Measurements from ENCODE around the gene FITM1.

The FITM1 gene

DNA sequence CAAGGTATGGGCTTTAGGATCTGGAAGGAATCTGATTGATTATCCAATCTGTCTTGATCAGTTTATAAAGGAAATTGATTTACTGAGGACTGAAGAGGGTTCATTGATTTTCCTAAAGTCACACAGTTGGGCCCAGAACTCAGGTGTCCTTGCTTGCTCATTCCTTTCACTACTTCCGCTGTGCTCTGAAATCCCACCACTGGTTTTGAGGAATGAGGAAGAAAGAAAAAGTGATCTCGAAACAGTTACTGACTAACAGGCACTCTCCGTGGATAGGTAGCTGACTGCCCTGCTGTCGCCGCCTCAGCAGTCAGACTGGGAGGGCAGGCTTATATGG is at the start of gene FITM1:
Gene FITM1, plus strand, starts transcription at position 280 of the 337 bp plus-strand sequence. CDS start 905 bp downstream, outside the sequence.
- DNase-seq (ENCODE audit: low read depth in 2 of 2), result no peak

DNA sequence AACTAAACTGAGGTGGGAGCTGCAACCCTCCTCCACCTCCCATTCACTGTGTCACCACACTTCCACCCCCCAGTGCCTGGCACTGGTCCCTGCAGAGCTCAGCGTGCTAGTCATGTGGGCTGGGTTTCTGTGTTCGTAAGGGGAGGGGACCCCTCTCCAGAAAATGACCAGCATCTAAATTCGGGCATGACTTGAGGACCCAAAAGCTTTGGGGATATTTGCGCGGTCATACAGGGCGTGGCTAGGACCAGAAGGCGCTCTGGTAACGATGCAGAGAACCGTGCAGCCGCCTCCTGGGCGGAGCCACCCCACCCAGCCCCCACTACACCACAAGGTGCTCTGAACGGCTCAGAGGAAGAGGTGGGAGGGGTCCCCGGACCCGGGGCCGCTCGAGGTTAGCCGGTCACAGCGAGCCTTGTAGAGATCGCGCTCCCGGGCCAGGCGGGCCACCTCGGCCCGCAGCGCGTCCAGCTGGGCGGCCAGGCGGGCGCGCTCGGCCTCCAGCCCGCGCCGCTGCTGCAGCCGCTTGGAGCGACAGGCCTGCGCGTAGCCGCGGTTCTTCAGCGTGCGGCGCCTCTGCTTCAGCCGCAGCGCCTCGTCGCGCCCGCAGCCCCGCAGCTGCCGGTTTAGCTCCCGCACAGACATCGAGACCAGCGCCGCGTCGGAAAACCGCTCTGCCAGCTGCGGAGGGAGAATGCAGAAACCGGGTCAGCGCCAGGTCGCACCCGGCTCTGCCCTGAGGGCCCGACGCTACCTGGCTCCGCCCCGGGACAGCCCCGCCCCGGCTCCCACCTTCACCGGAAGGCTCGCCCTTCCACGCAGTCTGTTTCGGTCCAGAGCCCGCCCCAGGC is 49.3 kb upstream of the FITM1 start:
- DNase-seq (ENCODE audit: low read depth in 2 of 2), result no peak

DNA sequence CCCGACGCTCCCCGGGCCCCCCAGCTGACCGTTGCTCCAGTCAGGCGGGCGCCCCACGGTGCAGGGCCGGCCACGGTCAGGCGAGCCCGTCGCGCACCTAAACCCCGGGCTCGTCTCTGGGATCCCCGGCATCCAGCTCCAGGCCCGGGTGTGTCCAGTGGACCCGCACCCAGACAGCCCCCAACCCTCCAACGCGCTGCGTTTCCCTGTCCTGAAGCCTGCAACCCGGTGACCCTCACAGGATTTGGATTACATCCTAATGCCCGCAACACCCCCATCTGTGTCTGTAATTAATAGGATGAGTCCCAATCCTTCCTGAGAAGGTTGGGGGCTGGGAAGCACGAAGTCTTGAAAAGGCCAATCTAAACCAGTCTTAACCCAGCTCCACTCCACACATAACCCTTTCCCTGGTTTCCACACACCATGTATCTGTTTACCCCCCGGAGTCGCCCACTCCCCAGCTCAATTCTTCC is 48.7 kb upstream of the FITM1 start:
- DNase-seq (ENCODE audit: low read depth in 2 of 2), result no peak

DNA sequence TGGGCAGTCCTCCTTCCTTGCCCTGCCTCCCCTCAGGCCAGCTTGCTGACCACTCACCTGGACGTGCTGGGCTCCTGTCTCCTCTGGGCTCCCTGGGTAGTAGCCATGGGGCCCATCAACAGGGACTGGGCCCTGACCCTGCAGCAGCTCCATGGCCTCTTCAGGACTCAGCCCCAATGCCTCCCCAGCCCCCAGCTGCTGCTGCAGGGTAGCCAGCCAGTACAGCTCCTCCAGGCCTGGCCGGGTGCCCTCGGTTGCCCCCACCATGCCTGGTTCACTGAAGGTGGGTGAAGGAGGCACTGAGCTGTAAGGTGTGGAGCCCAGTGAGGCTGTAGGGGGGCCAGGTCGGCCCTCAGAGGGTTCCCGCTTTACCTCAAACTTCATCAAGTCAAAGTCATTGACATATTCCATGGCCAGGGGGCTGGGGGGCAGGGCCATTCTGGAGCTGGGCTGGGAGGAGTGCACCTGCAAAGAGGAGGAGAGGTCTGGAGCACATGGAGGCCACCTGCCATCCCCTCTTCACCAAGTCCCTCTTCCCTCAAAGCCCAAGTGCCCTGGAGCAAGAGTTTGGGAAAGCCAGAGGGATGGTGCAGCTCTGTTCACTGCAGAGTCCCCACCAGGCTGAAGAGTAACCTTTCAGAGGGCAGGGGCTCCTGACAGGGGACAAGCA is 47.9 kb upstream of the FITM1 start:
- DNase-seq (ENCODE audit: low read depth in 2 of 2), result no peak

DNA sequence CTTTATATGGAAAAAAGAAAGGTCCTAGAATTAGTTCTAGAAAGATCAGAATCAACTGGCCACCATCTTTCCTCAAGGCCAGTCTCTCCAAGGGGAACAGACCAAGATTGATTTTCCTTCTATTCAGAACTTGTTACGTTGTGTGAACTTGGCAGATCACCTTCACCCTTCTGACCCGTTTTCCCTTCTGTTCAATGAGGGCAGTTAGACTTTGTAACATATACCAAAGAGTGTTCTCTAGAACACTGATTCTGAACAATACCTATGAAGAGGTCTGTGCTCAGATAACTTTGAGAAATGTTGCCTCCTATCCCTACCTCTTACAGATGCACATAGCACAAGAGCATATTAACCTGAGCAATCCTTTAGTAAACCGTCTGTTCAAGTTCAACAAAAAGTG is 47.0 kb upstream of the FITM1 start:
- no peak for DNase-seq (ENCODE audit: low read depth in 2 of 2)

DNA sequence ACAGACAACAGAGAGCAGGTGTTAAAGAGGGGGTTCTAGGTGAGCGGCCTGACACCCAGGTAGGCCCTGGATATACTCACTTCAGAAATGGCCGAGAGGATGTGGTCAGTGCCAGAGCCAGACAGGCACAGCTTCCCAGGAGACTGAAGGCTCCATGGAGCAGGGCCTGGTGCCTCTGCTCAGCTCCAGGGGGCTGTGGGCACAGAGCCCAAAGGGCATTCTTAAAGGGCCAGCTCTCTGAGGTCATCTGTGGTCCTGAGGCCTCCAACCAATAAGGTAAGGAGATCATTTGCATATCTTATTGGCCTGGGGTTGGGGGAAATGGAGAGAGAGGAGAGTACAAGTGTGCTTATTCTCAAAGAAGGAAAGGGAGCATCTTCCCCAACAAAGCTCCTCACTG is 46.0 kb upstream of the FITM1 start:
- DNase-seq (ENCODE audit: low read depth in 2 of 2), result no peak

- no peak for DNase-seq (ENCODE audit: low read depth in 2 of 2)
Observed at GRCh38 chr14:24085215-24085614, 45.2 kb upstream of the FITM1 start.

DNA sequence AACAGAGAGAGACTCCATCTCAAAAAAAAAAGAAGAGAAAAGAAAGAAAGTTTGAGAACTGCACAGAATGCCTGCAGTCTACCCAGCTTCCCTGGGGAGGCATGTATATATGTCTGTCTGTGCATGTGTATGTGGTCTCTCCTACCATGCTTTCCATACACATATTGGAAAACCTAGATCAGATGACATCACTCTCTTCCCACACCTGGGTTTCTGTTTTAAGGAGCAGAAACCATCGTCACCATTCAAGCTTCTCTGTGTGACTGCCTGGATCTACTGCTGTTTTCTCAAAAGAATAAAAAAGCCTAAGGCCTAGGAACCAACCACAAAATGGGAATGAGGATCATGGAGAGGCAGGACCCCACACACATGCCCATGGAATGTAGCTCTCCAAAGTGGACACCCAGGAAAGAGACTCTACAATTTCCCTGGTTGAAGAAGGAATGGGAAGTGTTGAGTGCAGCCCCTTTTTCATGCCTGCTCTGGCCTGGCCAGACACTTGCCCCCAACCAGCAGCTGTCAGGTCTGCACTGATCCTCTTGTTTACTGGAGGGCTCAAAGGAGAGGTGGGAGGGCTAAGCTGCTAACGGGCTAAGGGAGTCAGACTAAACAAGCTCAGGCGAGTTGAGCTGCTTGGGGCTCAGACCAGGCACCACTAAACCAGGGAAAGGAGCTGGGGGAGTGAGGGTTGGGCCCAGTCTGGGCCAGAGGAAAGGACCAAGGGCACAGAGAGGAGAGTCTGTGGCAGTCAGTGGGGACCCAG is 44.1 kb upstream of the FITM1 start:
- no peak for DNase-seq (ENCODE audit: low read depth in 2 of 2)

GRCh38 chr14:24087004-24087403 is 43.5 kb upstream of the FITM1 start:
- no peak for DNase-seq (ENCODE audit: low read depth in 2 of 2)

DNA sequence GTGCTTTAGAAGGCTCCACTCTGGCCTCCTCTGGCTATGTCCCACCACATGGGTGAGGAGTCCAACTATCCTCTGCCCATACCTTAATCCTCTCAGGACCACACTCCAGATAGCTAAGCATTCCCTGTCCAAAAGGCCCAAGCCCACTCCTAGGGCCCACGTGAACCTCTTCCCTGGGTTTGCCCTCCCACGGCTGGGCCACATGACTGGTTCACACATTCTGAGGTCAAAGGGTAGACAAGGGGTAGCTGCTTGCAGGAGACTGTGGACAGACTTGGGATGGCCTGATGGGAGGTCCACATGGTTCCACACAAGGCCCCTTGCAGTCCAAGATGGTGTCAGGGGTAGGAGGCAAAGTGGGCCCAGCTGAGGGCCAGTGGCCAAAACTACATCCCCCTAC is 42.4 kb upstream of the FITM1 start:
- no peak for DNase-seq (ENCODE audit: low read depth in 2 of 2)

GRCh38 chr14:24089890-24090289 is 40.6 kb upstream of the FITM1 start:
- no peak for DNase-seq (ENCODE audit: low read depth in 2 of 2)

GRCh38 chr14:24092110-24092504 is 38.4 kb upstream of the FITM1 start:
- DNase-seq (ENCODE audit: low read depth in 2 of 2), result no peak

GRCh38 chr14:24092505-24093206 is 37.8 kb upstream of the FITM1 start:
- no peak for DNase-seq (ENCODE audit: low read depth in 2 of 2)

DNA sequence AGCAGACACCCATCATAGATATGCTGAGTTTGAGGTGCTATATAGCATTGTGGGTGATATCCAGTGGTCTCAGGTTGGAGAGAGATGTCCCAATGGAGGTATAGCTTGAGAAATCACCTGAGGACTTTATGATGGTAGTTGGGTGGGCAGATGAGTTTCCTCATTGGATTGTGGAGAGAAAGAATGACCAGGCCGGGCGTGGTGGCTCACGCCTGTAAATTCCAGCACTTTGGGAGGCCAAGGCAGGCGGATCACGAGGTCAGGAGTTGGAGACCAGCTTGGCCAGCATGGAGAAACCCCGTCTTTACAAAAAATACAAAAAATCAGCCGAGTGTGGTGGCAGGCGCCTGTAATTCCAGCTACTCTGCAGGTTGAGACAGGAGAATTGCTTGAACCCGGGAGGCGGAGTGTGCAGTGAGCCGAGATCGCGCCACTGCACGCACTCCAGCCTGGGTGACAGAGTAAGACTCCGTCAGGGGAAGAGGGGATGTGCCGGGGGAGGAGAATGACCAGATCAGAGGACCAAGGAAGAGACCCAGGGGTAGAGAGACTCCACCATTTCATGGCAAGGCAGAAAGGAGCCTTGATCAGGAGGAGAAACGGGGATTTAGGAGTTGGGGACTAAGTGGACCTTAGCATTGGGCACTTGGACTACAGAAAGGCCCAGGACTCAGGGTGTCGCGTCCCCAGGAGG is 37.1 kb upstream of the FITM1 start:
- DNase-seq (ENCODE audit: low read depth in 2 of 2), result no peak

- DNase-seq (ENCODE audit: low read depth in 2 of 2), result peak; percentile 94
Observed at GRCh38 chr14:24093901-24094840, 36.3 kb upstream of the FITM1 start, which contains the start of gene PCK2. Gene PCK2 (plus strand): TSS chr14:24094311. CDS start chr14:24094406, 95 bp downstream.

GRCh38 chr14:24094841-24095270 is 35.6 kb upstream of the FITM1 start:
- DNase-seq (ENCODE audit: low read depth in 2 of 2), result no peak

GRCh38 chr14:24095271-24096068 is 35.0 kb upstream of the FITM1 start:
- no peak for DNase-seq (ENCODE audit: low read depth in 2 of 2)

DNA sequence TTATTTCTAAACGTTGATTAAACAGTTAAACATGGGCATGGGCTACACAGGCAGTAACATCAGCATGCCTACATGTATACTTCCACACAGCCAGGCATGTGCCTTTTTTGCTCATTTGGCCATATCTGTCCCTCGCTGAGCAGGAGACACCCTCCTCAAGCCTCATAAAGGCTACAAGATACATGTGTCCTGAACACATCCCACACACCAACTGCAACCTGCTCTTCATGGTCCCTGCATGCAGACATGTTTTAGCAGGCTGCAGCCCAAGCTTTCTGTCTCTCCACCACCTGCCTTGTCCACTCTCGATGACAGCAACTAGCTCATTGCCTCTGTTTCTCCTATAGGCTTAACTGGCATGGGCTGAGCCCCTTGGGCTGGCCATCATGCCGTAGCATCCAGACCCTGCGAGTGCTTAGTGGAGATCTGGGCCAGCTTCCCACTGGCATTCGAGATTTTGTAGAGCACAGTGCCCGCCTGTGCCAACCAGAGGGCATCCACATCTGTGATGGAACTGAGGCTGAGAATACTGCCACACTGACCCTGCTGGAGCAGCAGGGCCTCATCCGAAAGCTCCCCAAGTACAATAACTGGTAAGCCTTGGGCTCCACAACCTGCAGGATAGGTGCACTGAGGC is 33.8 kb upstream of the FITM1 start:
- DNase-seq (ENCODE audit: low read depth in 2 of 2), result no peak
